B cell (primary cell): ENCODE measurements around the gene NLGN1.

Source experiments
- CTCF ChIP-seq: fragments of 200-600 bp; IDR thresholded peaks from one replicate; pipeline ENCODE4 v1.8.0; 2022; ENCODE audit warnings: antibody characterized with exemption, mild to moderate bottlenecking
- EZH2 ChIP-seq: IDR thresholded peaks from 2 replicates; pipeline ENCODE4 v1.6.1; 2012; ENCODE audit warnings: borderline replicate concordance, low read depth, mild to moderate bottlenecking, moderate library complexity, low read length; ENCODE audit not compliant: insufficient read depth, poor library complexity, severe bottlenecking

- TF ChIP-seq CTCF (no peak), EZH2 (no peak)
Observed at GRCh38 chr3:173938159-173938558, 540.6 kb downstream of the NLGN1 start.
